GM19467 (cell line): Measurements from ENCODE around the gene RRAGD.
"Not testable (repeated sequence)": the region's sequence is repeated elsewhere in the genome, so short reads cannot be mapped to it uniquely, and the experiment has no call there.

ENCODE experiments used
- ATAC-seq: cut with Tn5 transposase; IDR thresholded peaks from one replicate; pipeline ENCODE4 v1.9.1; 2021; ENCODE audit warnings: mild to moderate bottlenecking, moderate library complexity; ENCODE audit not compliant: unreplicated experiment

RRAGD gene

DNA sequence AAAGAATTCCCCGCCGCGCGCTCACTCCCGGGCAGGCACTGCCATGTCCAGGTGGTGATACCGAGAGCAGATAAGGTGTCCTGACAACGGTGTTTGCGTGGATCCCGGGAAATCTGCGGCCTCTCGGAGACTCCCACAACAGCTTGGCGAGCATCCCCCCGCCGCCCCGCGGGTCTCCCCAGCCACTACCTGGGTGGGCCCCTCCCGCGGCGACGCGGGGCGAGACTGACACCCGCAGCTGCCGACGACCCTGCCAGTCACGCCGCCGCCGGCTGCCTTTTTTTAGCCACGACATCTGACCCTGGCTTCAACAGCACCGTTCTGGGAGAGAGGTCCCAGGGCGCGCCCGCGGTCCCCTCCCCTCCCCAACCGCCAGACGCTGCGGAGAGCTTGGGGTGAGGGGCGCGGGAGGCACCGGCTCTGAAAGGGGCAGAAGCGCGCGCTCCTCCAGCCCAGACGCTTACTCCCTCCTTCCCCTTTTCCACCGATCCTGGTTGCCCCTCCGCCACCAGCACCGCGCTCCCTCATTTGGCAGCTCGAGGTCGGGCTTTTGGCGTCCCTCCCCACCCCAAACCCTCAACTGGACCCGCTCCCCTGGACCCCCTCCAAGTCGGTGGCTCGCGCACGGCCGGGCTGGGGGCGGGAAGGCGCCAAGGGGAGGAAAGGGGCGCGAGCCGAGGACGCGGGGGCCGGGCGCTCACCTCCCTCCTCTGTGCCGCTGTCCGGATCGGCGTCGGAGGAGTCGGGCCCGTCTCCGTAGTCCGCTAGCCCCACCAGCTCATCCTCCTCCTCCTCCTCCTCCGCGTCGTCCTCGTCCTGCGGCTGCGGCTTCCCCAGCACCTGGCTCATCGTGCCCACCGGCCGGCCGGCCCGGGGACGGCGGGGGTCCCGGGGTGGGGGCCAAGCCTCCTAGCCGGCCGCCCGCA lies 665 bp downstream of the RRAGD start:
- peak; percentile 44 for ATAC-seq

DNA sequence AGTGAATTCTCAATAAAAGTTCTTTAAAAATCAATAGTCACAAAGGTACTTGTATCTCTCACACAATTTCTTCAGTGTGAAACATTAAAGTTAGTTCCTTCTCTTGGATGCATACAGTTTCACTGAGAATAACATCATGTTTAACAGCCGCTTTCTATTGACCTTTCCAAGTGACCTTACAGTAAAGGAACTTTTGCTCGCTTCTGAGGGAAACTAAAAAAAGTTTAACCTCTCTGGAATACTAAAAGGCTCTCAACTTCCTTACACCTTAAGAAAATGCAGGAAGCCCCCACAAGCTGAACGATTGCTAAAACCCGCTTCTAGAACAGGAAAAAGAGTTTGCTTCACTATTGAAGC lies 1.3 kb downstream of the RRAGD start:
- ATAC-seq, result no peak

DNA sequence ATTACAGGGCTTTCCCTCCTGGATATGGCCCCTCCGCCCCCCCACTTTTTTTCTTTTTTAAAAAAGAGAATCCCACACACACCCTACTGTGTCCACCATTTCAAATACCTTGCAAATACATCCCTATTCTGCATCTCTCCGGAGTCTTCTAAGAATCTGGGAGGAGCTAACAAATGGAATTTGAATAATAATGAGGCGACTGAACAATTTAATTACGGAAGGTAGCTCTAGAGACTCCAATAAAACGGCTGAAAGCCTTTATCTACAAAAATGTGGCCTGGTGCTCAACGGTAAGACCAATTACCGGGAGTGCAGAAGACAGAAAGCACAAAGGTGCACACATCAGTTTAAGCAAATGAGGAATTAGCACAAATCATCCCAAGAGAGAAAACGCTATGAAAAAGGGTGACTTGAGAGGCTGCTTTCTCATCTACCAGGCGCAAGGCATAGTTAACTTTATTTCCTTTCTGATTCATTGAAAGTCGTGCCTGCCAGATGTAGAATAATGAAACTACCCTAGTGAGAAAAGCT lies 1.8 kb downstream of the RRAGD start:
- no peak for ATAC-seq

DNA sequence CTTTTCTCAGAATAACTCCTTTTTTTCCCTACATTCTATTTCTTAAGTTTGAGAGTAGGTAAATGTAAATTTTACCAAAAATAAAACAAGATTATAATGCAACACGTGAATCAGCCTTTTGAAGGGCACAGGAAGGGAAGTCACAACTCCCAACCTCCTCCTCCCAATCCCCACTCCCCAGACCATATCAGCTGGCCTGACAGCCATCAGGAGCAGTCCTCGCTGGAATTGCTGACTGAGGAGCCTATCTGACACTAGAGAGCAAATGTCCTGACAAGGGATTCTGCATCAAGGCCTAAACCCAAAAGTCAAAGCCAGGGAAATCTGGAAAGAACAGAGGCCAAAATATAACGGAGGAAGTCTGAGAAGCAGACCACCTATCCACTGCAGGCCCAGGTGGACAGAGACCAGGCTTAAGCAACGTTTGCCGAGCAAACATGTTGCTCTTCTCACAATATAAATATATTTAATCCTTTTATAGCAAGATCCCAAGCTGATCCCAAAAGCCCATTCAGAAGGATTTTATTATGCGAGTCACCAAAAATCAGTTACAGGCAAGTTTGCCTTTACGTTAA lies 2.5 kb downstream of the RRAGD start:
- no peak for ATAC-seq

DNA sequence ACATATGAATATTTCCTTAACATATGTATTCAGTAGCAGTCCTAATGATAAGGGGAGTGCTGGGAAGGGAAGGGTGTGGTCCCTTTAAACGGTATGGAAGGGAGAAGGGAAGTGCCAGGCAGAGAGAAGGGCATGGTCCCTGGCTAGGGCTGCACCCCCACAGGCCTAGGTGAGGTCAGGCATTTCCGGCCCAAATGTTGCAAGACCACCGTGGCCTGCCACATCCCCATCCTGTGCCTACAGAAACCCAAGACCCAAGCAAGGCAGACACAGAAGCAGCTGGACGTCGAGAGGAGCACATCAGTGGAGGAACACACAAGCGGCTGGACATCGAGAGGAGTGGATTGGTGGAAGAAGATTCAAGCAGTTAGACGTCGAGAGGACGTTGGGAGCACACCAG lies 5.9 kb downstream of the RRAGD start:
- no peak for ATAC-seq

DNA sequence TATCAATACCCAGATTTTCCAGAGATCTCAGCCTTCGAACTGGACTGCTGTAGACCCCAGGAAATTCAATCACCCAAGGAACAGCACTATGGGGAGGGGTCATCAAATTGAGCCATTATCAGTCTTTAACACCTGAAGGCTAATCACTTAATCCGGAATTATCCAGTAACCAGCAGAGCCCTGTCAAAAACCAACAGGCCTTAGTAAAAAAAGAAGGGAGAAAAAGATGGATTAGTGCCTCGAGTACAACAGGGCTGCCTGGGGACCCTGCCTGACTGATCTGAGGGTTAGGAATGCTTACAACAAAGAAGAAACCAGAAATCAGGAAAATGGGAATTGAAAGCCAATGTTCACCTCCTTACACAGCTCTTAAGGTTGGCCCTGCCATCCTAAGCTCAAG lies 7.6 kb downstream of the RRAGD start:
- no peak for ATAC-seq

DNA sequence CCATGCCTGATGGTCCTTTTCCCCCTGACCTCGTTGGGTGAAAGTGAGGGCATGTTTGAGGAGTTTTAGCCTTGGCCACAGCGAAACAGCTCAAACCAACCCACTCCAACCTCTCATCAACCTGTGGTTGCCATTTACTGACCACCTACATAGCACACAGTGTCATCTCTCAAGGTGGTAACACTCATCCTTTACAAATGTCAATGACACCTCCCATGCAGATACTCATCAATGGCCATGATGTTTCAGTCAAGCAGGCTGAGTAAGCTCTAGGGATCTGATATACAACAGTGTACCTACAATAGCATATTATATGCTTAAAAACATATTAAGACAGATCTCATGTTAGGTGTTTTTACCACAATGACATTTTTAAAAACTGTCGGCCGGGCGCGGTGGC lies 9.3 kb downstream of the RRAGD start:
- no peak for ATAC-seq

DNA sequence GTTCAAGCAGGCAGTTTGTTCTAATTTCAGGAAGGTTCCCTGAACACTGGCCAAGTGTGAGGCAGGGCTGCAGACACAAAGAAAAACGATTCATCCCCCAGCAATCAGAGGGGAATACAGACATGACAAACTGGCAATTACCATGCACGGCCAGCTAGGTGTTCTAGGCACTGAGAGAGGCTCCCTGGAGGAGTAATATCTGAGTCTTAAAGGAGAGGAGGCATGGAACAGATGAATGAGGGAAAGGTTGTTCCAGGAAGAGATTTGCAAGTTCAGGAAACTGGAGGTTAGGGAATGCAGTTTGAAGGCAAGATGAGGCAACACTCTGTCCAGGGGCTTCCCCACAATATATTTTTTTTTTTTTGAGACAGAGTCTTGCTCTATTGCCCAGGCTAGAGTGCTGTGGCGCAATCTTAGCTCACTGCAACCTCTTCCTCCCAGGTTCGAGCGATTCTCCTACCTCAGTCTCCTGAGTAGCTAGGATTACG lies 11.1 kb downstream of the RRAGD start:
- ATAC-seq, result no peak

DNA sequence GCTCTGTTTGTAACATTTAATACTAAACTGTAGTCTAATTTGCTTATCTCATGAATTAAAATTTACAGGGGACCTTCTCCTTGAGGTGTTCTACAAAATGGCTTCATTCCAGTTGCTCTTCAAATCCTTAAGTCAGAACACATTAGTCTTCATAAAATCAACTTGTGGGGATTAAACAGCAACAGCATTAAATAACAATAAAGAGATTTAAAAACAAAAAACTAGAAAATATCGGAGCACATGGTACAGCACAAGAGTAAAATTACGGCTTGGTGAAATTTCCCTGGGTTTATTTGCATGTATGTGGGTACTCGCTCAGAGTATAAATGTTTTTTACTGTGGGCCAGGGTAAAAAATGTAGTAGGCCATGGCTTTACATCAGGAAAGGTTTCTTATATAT lies 12.0 kb downstream of the RRAGD start:
- no peak for ATAC-seq

DNA sequence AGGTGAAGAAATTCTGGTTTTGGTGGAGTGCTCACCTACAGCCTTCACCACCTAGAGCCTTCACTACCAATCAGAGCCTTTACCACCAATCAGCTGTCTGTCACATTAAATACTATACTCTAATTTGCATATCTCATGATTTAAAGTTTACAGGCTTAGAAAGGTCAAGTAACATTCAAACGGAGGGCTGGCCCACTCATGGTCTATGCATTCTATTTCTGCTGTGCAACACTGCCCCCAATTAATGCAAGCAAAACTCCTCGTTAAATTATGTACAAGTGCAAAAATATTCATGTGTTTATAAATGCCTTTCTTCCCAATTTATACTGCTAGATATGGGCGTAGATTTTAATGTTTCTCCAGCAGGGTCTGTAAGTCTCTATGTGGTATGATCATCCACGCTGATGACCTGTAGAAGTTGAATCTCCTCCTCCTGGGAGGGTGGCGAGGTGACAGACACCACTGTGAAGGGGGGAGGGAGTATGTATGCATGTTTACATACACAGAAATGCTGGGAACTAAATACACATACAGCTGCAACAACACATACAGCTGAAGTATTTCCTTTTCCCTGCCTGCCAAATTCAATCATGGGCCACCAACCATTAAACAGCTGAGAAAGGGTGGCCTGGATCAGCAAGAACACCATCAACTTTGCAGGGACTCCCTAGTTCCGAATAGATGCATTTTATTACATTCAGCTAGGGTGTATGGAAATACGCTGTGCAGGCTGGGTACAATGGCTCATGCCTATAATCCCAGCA lies 13.1 kb downstream of the RRAGD start:
- ATAC-seq, result no peak

DNA sequence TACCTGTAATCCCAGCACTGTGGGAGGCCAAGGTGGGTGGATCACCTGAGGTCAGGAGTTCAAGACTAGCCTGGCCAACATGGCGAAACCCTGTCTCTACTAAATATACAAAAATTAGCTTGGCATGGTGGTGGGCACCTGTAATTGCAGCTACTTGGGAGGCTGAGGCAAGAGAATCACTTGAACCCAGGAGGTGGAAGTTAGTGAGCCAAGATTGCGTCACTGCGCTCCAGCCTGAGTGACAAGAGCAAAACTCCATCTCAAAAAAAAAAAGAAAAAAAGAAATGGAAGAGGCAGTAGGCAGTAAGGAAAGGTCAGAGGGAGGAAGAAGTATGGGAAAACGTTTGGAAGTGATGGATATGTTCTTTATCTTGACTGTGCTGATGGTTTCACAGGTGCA lies 14.2 kb downstream of the RRAGD start:
- ATAC-seq, result not testable (repeated sequence)

DNA sequence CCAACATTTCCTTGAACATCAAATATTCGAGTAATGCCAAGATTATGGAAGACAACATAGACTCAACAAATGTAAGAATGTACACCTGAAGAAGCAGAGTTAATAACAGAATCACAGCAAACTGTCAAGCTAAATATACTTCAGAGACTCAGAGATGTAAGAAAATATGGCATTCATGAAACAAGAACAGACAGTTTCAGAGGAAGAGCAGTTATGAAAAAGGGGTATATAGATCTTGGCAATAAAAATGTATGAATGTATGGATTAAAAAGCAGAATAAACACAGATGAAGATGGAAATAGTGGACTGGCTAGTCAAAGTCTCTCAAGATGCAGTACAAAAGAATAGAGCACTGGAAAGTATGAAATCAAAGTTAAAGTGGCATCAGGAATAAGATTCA lies 18.4 kb downstream of the RRAGD start:
- no peak for ATAC-seq

DNA sequence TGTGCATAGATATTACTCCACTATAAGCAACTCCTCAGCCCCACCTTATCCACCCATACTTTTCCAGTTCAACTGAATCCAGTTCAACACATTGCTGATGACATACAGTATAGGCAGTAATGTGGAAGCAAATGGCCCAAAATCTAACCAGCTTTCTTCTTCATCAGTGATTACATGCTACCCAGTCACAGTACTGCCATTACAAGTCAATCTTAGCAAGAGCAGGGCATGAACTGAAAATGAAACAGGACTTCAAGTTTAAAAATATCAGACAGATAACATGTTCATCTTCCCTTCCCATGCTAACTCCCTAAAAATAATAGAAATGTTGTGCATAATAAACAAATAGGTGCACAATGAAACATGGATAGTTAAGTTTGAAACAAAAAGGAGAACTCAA lies 19.2 kb downstream of the RRAGD start:
- no peak for ATAC-seq

DNA sequence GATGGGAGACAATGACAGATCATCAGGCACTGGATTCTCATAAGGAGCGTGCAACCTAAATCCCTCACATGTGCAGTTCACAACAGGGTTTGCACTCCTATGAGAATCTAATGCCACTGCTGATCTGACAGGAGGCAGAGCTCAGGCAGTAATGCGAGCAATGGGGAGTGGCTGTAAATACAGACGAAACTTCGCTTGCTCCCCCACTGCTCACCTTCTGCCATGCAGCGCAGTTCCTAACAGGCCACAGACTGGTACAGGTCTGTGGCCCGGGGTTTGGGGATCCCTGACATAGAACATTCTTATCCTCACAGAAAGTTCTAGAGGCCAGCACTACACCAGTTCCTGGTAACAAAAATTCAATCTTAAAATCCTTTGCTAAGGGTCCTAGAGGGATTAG lies 23.2 kb downstream of the RRAGD start:
- no peak for ATAC-seq

DNA sequence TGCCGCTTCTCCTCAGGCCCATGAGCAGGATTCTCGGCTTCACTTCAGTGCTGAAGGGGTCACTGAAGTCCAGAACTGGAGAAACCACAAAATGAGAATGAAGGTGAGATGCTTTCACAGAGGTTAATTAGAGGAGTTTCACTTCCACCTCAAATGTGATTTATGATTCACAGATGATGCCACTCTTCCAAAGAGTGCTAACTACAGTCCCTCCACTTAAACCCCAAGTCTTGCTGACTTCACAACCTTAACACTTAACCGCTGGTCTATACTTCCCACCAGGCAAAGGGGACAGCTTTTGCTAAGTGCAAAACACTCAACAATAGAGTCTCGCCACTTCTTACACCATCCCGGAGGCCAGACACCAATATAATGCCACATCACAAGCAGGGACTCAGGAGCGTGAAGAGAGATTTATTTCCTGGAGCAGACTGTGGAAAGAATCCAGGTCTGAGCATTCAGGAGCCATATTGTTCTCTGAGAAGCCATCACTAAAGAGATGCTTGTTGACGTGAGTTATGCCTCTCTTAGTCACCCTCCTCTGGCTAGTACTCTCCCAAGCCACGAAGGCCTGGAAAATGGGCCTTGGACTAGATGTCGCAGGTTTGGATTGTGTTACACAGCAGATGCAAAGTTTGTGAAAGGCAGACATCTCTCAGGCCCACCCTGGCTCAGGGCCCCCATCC lies 24.4 kb downstream of the RRAGD start:
- peak; percentile 94 for ATAC-seq

DNA sequence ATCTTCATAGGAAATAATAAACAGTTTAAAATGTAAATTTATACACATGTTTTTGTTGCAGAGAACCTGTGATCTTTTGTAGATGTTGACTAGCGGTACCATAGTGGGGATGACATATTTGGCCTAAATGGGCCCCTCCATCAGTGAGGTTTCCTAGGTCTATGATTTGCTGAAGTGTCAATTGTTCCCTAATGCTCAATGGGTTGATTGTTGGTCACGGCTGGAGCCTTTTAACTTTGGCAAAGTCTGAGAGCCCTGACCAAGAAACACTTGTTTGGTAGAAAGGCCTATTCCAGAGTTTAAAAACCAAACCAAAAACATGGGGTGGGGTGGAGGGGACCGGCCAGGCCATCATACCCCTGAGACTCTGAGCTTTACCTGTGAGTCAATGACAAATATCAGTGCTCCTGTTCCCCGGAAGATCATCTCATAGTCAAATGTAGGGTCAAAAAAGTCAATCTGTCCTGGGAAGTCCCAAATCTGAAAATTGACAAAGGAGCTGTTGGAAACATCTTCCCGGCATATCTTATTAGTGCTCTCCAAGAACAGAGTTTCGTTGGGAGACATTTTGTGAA lies 25.1 kb downstream of the RRAGD start:
- peak; percentile 17 for ATAC-seq

DNA sequence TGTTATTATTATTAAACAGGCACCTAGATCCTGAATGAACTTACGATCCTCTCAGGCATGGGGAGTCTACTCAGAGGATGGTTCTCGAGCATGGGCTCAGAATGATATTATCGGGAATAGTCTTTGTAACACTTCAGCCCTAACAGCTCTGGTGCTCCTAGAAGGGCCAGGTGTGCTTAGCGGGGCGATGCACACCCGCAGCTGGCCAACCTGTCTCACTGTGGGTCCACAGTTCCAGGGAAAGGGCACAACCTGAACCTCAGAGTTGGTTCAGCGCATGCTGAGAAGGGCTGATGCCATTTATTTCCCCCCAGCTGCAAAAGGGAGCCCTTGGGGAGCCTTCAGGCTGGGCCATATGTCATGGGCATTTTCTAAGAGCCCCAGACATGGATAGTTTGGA lies 26.2 kb downstream of the RRAGD start:
- no peak for ATAC-seq

DNA sequence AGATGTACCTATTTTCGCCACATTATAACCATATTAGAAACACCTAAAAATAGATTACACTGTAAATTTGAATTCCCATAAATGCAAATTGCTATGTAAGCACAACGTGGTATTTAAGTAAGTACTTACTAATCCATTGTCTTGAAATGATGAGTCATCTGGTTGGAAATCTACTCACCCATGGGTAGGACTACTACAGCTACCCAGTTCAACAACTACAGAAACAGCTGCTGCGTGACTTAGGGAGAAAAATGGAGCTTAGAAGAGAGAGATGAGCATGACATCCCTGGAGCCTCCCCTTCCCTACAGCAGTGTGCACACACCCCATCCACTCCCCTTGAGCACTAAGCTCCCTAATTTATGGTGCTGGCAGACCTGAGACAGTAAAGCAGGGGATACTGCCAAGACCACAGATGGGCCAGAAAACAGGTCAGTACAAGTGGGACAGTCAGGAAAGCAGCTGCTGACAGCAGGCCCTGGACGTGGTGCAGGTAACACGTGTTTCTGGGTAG lies 26.9 kb downstream of the RRAGD start:
- no peak for ATAC-seq

DNA sequence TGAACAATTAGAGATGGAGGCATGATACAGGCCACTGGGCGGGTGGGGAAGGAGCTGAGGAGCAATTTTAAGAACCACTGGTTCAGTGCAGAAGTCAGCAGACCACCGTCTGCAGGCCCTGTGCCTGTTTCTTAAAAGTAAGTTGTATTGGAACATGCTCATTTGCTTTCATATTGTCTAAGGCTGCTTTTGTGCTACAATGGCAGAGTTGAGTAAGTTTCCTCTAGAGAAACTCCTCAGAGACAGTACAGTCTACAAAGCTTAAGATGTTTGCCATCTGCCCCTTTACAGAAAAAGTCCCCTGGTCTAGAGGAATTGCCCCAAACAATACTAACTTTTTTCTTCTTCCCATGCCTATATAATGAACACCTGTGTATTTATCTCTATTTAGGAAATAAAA lies 31.0 kb downstream of the RRAGD start:
- ATAC-seq, result no peak

DNA sequence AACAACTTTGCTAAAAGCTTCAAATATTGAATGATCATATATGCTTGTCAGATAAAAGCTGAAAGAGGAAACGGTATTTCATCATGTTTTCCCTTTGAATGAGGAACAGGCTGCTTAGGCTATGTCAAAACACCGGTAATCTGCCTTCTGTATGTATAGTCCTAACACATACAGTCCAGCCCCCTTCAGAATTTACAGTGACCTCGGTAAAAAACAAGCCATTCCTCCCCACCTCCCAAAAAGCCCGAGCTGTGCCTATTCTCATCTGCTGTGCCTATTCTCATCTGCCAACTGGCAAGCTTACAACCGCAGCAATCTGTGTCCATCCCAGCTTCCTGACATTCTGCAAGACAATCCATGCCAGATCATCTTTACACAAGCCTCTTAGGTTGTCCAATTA lies 32.8 kb downstream of the RRAGD start:
- no peak for ATAC-seq
